Measurements from ENCODE around the gene GALK2.

DNA sequence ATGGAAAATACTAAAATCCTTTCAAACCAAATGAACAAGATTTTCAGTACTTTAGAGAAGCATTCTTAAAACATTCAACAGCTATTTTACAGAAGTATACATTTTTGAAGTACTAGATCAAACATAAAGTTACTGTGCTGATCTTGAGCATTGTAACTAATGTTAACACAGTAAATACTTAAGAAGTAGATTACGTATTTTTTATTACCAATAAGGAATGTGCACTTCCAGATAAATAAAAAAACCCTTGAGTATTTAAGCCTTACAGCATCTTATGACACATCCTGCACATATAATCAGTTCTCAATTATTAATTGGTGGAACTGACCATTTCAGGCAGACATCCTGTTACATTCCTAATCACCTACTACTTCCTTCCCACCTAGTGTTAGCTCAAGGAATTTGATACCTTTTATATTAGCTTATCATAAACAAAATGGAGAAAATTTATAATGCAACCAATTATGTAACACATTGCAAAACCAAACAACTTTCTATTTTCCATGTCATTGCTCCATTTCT lies 47.4 kb upstream of the GALK2 start:
- TF ChIP-seq CTCF (IDR thresholded peaks at IDR 0.05) (no peak), POLR2A (IDR thresholded peaks at IDR 0.05) (no peak)
